Right atrium auricular region (tissue), 2 donors: ENCODE measurements around the gene LRRC32. TPM values are rescaled to one million over a fixed set of nuclear protein-coding genes. Genes with fewer than 3 reads are reported as not detected.

Experiments
- DNase-seq: peaks from one replicate; pipeline ENCODE4 v3.0.0-alpha.2; 2019; ENCODE audit warnings: low spot score
- H3K27ac ChIP-seq, 2 donors: fragments of 200-600 bp; sonication (generic); 1 replicate in 1 of 2; 2 replicates in 1 of 2; pipeline ENCODE4 v1.5.1; 2016 to 2019
- H3K27me3 ChIP-seq, 2 donors: fragments of 200-600 bp; sonication (generic); one replicate each; pipeline versions ENCODE4 v1.5.1 to v1.6.0; 2017 to 2019
- H3K36me3 ChIP-seq: fragments of 200-600 bp; sonication (generic); one replicate; pipeline ENCODE4 v1.5.1; 2016
- H3K4me1 ChIP-seq, 2 donors: fragments of 200-600 bp; sonication (generic); one replicate each; pipeline versions ENCODE4 v1.5.1 to v1.6.0; 2017 to 2019
- H3K4me3 ChIP-seq, 2 donors: fragments of 200-600 bp; sonication (generic); 1 replicate in 1 of 2; 2 replicates in 1 of 2; pipeline ENCODE4 v1.5.1; 2017 to 2019; ENCODE audit warnings: mild to moderate bottlenecking in 1 of 2, moderate library complexity in 1 of 2
- H3K9me3 ChIP-seq, 2 donors: fragments of 200-600 bp; sonication (generic); one replicate each; pipeline ENCODE4 v1.5.1; 2019
- total RNA-seq, 2 donors: library from RNA; depleted of rRNA; stranded (reverse); fragments of >200 nt; gene quantifications; one replicate each; pipeline ENCODE4 v1.1.0, GENCODE V29; 2016
- TF ChIP-seq, protein P1 (sequence below), 2 donors: fragments of 200-600 bp; sonication (generic); IDR thresholded peaks; one replicate each; pipeline ENCODE4 v1.5.1; 2019; ENCODE audit warnings: antibody characterized with exemption in 2 of 2

Gene LRRC32
- total RNA-seq, 2 donors from 2014 or later, result 37.9 to 56.0 TPM

GRCh38 chr11:76629853-76630599 is 40.5 kb downstream of the LRRC32 start:
- Histone ChIP-seq H3K36me3 (no peaks in the 10 kb centered on the region), H3K9me3 (peaks cover 0 to 9% of the 10 kb centered on the region in 2 donors), H3K27me3 (no peaks in the 10 kb centered on the region), H3K27ac (peak overlapping the region; percentile 78 to 85), H3K4me1 (peaks cover 0 to 23% of the 10 kb centered on the region in 2 donors), H3K4me3 (no peak overlapping the region)
- TF ChIP-seq, protein P1, sequence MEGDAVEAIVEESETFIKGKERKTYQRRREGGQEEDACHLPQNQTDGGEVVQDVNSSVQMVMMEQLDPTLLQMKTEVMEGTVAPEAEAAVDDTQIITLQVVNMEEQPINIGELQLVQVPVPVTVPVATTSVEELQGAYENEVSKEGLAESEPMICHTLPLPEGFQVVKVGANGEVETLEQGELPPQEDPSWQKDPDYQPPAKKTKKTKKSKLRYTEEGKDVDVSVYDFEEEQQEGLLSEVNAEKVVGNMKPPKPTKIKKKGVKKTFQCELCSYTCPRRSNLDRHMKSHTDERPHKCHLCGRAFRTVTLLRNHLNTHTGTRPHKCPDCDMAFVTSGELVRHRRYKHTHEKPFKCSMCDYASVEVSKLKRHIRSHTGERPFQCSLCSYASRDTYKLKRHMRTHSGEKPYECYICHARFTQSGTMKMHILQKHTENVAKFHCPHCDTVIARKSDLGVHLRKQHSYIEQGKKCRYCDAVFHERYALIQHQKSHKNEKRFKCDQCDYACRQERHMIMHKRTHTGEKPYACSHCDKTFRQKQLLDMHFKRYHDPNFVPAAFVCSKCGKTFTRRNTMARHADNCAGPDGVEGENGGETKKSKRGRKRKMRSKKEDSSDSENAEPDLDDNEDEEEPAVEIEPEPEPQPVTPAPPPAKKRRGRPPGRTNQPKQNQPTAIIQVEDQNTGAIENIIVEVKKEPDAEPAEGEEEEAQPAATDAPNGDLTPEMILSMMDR (IDR thresholded peaks at IDR 0.05), result peak in 1 of 2 donors; percentile 29
- DNase-seq, result peak; percentile 80

DNA sequence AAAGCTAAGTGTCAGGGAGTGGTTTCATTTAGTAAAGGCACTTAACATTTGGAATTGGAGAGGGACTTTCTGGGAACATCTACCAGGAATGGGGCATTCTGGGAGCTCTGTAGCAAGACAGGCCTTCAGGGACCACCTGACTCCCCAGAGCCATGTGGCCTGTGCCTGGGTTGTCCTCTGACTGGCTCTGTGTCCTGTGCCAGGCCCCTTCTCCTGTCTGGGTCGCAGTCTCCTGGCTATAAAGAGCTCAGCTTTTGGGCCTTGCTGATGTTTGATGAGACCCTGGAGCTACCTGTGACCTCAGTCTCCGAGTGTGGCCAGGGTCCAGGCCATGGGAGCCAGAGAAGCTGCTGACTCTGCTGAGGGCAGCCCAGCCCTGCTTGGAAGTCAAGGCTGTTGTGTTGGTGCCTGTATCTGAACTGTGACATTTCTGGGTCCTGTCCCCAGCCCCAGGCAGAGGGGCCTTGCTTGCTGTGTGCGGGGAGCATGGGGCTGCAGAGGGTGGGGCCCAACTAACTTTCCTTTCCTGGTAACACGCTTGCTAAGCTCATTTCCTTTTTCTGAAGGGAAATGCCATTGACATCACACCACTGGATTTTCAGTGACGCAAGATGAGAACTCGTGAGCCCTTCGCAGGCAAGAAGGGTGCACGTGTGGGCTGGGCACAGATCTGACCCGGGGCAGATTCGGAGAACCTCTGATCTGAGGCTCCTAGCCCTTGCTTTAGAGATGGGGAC is 41.3 kb downstream of the LRRC32 start:
- DNase-seq, result peak; percentile 80
- Histone ChIP-seq H3K9me3 (peaks cover 0 to 9% of the 10 kb centered on the region in 2 donors), H3K27ac (peak overlapping the region; percentile 78 to 85), H3K4me1 (peaks cover 0 to 21% of the 10 kb centered on the region in 2 donors), H3K36me3 (no peaks in the 10 kb centered on the region), H3K27me3 (no peaks in the 10 kb centered on the region), H3K4me3 (no peak overlapping the region)
- TF ChIP-seq, protein P1 (IDR thresholded peaks at IDR 0.05), result no peak

DNA sequence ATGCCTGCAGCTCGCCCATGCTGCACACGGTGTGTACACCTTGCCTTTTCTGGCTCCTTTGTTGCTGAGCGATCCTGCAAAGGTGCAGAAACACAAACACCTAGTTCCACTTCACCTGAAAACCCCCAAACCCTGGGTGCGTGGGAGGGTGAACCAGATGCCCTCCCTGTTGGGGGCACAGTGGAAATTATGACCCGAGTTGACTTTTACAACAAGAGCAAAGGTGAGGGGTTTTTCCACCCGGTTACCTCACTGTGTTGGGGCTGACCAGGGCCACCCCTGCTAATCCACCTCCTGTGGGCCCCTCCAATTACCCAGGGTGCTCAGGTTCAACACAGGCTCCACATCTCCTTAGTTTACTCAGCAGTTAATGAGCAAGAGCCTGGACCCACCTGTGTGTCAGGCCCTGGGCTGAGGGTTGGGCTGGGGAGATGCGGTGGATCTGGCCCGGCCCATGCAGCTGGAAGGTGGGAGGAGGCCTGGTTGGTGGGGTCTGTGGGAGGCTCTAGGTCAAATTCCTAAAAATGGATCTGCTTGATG is 42.1 kb downstream of the LRRC32 start:
- DNase-seq, result peak; percentile 56
- Histone ChIP-seq H3K27me3 (no peaks in the 10 kb centered on the region), H3K4me1 (peaks cover 0 to 26% of the 10 kb centered on the region in 2 donors), H3K27ac (peak overlapping the region; percentile 78 to 85), H3K9me3 (peaks cover 0 to 9% of the 10 kb centered on the region in 2 donors), H3K4me3 (no peak overlapping the region), H3K36me3 (no peaks in the 10 kb centered on the region)
- TF ChIP-seq, protein P1 (IDR thresholded peaks at IDR 0.05), result no peak

DNA sequence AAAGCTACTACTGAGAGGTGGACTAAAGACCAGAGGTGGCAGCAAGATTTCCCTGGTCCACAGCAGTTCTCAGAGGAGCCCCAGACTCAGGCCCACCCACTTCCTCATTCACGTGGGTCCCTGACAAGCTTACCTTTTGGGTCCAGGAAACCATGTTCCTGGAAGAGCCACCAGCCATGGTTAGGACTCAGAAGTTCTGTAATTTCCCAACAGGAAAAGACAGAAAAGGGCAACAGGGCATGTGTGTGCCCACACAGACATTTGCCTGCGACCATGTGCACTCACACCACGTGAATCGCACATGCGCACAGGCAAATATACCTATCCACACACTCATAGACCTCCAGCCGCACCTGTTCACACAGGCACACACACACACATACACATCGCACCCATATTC is 42.9 kb downstream of the LRRC32 start:
- H3K9me3 ChIP-seq, result peaks cover 0 to 9% of the 10 kb centered on the region in 2 donors
- H3K4me3 ChIP-seq, result no peak overlapping the region
- TF ChIP-seq, protein P1 (IDR thresholded peaks at IDR 0.05), result no peak
- no peaks in the 10 kb centered on the region for H3K36me3 ChIP-seq
- H3K27me3 ChIP-seq, result no peaks in the 10 kb centered on the region
- DNase-seq, result peak; percentile 34
- peaks cover 0 to 29% of the 10 kb centered on the region in 2 donors for H3K4me1 ChIP-seq
- no peak overlapping the region for H3K27ac ChIP-seq

- H3K4me1 ChIP-seq, result peaks cover 0 to 29% of the 10 kb centered on the region in 2 donors
- TF ChIP-seq, protein P1 (IDR thresholded peaks at IDR 0.05), result no peak
- no peaks in the 10 kb centered on the region for H3K27me3 ChIP-seq
- peaks cover 0 to 9% of the 10 kb centered on the region in 2 donors for H3K9me3 ChIP-seq
- no peaks in the 10 kb centered on the region for H3K36me3 ChIP-seq
- no peak overlapping the region for H3K27ac ChIP-seq
- no peak overlapping the region for H3K4me3 ChIP-seq
- DNase-seq, result peak; percentile 48
These were observed 43.6 kb downstream of the LRRC32 start for GRCh38 chr11:76626921-76627401.
